Esophagus muscularis mucosa (tissue), 4 donors: Measurements from ENCODE around the gene LRRTM3.

Experiments used
- EP300 ChIP-seq: sonication (generic); formaldehyde crosslinking; IDR thresholded peaks from one replicate; pipeline ENCODE4 v1.6.1; 2017; ENCODE audit warnings: antibody characterized with exemption
- POLR2AphosphoS5 ChIP-seq, 2 donors: sonication (generic); formaldehyde crosslinking; IDR thresholded peaks; one replicate each; pipeline ENCODE4 v1.6.1; 2017; ENCODE audit warnings: antibody characterized with exemption in 2 of 2
- TF ChIP-seq, protein P1 (sequence below), 3 experiments: fragments of 200-600 bp in 2 of 3; fragments of 450-650 bp in 1 of 3; sonication (generic) in 2 of 3; IDR thresholded peaks; one replicate each; pipeline ENCODE4 v1.5.1; 2017 to 2019; ENCODE audit warnings: antibody characterized with exemption in 3 of 3, mild to moderate bottlenecking in 2 of 3, moderate library complexity in 1 of 3

GRCh38 chr10:67114945-67115344, 189.1 kb downstream of the LRRTM3 start:
- TF ChIP-seq, protein P1, sequence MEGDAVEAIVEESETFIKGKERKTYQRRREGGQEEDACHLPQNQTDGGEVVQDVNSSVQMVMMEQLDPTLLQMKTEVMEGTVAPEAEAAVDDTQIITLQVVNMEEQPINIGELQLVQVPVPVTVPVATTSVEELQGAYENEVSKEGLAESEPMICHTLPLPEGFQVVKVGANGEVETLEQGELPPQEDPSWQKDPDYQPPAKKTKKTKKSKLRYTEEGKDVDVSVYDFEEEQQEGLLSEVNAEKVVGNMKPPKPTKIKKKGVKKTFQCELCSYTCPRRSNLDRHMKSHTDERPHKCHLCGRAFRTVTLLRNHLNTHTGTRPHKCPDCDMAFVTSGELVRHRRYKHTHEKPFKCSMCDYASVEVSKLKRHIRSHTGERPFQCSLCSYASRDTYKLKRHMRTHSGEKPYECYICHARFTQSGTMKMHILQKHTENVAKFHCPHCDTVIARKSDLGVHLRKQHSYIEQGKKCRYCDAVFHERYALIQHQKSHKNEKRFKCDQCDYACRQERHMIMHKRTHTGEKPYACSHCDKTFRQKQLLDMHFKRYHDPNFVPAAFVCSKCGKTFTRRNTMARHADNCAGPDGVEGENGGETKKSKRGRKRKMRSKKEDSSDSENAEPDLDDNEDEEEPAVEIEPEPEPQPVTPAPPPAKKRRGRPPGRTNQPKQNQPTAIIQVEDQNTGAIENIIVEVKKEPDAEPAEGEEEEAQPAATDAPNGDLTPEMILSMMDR (IDR thresholded peaks at IDR 0.05) = no peak
- TF ChIP-seq POLR2AphosphoS5 (IDR thresholded peaks at IDR 0.05) = no peak
- TF ChIP-seq EP300 = no peak
